ENCODE measurements around the gene ZDHHC16.
A peak's percentile ranks its signal among the peaks of the same experiment; 100 is the strongest.
"Not testable (repeated sequence)": the region's sequence is repeated elsewhere in the genome, so short reads cannot be mapped to it uniquely, and the experiment has no call there.

The ZDHHC16 gene

DNA sequence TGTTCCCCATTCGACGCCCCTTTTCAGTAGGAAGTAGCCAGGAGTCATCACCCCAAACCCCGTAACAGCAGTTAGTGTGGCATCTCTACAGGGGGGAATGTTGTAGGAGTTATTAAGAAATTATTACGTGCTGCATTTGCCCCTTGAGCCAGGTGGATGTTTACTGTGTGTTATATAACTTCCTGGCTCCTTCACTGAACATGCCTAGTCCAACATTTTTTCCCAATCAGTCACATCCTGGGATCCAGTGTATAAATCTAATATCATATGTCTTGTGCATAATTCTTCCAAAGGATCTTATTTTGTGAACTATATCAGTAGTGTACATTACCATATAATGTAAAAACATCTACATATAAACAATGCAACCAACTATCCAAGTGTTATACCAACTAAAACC is 33.4 kb downstream of the ZDHHC16 start:
- DNase-seq (ENCODE audit: low read depth, low spot score), result not testable (repeated sequence)

DNA sequence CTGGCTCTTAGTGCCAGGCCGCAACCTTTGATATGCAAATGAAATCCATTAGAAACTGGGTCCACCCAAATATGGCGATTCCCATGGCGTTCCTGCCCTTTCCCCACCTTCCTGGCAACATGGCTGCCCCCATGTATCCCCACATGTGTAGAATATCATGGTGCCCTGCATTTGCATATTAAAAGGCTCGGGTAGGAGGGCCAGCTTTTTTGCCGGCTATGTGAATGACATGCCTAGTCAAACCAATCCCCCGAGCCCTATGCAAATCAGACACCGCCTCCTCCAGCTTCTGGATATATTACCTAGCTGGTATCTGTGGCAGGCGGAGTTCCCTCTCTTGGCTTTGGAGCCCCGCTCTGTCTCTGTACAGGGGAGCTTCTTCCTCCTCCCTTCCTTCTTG is 34.0 kb downstream of the ZDHHC16 start:
- peak; percentile 94 for DNase-seq (ENCODE audit: low read depth, low spot score)

DNA sequence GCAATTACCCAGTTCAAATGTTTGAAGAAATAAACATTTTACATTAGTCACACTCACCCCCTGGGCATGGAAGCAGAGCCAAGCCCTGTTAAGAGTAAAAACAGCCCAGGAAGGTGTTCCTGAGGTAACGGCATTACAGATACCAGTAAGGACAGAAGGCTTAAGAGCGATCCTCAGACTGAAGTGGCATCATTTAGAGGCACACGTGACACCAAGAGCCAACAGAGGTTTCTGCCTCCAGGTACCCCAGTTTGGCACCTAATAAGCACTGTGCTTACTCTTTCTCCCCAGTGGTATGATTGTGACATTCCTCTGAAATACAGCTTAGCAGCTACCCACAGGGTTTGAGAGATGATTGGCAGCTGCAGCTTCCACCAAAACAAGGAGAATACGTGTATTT is 35.1 kb downstream of the ZDHHC16 start:
- DNase-seq (ENCODE audit: low read depth, low spot score), result no peak

DNA sequence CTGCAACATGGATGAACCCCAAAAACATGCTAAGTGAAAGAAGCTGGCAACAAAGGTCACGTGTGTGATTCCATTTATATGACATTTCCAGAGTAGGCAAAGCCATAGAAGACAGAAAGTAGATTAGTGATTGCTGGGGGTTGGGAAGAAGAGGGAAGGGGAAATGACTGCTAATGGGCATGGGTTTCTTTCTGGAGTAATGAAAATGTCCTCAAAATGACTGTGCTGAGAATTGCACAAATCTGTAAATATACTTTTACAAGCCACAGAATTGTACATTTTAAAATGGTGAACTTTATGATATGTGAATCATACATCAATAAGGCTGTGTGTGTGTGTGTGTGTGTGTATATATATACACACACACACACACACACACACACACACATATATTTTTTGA is 36.4 kb downstream of the ZDHHC16 start:
- no peak for DNase-seq (ENCODE audit: low read depth, low spot score)

DNA sequence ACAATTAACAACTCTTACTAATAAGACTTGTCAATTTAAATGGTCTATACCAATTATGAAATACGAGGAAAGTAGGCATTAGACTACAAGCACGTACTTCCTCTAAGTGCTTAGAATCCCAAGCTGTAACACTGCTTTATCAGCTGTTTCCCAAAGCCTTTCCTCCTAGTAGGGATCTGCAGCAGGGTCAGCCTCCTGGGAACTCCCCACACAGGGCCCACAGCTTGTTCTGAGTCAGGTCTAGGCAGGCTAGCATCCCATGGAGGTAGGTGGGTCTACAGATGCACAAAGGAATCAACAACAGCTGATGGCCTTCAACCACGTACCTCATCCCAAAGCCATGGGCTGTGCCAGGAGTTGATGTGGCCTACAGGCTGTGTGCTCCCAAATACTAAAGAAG is 37.5 kb downstream of the ZDHHC16 start:
- no peak for DNase-seq (ENCODE audit: low read depth, low spot score)

DNA sequence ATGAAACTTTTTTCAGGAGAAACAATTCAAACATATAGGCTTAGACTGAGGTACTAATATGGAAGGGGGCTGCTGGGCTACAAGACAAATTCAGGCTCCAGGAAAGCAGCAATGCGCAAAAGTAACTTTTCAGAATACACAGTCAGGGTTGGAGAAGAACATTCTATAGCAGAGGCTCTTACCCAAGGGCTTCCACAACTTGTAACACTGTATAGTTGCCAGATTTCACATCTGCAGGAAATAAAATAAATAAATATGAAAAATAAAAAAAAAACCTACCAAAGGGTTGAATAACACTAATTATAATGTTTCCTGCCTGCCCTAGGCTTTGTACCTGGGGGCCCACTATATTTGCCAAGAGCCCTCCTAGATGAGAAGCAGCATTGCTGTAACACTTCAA is 37.9 kb downstream of the ZDHHC16 start:
- no peak for DNase-seq (ENCODE audit: low read depth, low spot score)

DNA sequence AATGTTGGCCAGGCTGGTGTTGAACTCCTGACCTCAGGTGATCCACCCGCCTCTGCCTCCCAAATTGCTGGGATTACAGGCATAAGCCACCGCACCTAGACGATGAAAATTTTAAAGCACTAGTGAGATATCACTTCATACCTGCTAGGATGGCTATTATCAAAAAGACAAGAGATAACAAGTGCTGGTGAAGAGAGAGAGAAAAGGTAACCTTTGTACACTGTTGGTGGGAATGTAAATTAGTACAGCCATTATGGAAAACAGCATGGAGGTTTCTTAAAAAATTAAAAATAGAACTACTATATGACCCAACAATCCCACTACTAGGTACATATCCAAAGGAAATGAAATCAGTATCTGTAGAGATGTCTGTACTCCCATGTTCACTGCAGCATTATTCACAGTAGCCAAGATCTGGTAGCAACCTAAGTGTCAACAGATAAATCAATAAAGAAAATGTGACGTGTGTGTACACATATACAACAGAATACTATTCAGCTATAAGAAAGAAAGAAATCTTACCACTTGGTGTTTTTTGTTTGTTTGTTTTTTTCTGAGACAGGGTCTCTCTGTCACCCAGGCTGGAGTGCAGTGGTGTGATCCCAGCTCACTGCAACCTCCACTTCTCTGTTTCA is 39.8 kb downstream of the ZDHHC16 start:
- DNase-seq (ENCODE audit: low read depth, low spot score), result no peak

DNA sequence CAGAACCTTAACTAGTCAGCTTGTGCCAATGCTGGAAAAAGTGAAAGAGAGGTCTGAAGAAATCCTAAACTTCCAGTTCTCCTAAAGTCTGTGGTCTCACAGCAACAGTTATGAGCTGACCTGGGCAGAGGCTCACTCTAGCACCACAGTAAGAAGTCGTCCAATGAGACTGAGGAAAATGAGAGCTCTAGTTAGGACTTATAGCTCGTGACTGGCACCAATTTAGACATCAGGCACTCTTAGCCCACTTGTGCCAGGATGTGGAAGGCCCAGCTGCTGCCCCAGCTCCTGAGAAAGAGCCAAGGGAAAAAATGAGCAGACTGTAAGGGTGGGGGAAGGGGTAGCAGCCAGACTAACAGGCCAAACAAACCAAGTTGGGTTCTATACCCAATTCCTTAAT is 44.6 kb downstream of the ZDHHC16 start:
- DNase-seq (ENCODE audit: low read depth, low spot score), result no peak

DNA sequence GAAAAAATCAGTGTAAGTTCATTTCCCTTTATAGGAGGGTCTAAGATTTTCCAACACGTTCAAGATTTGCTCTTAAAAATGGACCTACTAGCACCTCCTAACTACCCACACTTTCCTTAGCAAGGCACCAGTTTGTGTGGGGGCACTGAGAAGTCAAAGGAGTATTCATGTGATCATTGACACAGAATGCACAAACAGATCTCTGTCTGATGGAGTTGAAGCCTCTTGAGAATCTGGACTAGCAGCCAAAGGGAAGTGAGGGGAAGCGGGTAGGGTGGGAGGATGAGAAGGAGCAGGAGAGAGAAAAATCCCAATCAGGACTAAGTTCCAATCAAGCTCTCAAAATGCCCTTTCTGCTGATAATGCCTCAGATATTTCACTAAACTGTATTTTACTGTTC is 48.2 kb downstream of the ZDHHC16 start:
- DNase-seq (ENCODE audit: low read depth, low spot score), result no peak

DNA sequence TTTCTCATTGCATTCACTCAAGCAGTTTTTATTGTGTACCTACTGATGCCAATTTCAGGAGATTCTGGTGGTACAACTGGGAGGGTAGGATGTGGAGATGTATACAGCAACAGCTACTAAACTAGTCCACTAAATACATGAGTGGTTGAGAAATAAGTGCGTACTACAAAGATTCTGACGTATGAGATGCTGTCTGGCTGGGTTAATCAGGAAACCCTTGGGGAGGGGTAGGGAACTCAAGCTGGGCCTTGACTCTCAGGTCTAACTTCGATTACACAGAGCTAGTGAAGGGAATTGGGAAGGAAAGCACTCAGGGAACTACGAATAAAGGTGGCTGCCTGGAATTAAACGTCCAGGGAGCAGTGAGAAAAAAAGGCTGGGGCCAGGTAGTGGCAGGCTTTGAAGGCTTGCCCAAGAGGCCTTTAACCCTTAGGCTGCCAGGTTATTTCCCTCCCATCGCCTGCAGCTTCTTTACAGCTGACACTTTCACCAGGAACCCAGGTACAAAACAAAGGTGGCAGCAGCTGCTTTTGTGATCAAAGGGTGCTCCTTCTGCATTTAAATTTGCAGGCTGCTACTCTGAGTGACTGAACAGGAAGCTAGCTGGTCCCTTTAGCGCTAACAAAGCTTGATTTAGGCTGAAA is 49.0 kb downstream of the ZDHHC16 start:
- DNase-seq (ENCODE audit: low read depth, low spot score), result peak; percentile 88

DNA sequence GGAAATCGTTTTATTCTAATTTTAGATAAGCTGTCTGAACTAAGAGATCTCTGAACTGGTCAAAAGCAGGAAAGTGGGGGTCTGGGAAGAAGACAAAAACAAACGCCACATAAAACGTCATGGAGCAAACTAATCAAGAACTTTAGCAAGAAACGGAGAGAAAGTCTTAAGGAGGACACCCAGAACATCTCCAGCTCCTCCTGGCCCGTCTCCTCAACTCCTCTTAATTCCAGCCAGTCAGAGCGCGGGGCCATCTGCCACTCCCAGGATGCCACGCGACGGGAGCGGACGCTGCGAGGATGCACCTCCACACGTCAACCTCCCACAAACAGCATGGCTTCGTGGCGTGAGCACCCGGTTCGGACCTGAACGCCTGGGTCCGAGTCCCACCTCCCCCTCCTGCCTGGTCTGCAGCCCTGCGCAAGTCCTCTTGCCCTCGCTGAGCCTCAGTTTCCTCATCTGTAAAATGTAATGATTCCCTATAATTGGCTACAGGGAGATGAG is 51.6 kb downstream of the ZDHHC16 start:
- DNase-seq (ENCODE audit: low read depth, low spot score), result peak; percentile 74

DNA sequence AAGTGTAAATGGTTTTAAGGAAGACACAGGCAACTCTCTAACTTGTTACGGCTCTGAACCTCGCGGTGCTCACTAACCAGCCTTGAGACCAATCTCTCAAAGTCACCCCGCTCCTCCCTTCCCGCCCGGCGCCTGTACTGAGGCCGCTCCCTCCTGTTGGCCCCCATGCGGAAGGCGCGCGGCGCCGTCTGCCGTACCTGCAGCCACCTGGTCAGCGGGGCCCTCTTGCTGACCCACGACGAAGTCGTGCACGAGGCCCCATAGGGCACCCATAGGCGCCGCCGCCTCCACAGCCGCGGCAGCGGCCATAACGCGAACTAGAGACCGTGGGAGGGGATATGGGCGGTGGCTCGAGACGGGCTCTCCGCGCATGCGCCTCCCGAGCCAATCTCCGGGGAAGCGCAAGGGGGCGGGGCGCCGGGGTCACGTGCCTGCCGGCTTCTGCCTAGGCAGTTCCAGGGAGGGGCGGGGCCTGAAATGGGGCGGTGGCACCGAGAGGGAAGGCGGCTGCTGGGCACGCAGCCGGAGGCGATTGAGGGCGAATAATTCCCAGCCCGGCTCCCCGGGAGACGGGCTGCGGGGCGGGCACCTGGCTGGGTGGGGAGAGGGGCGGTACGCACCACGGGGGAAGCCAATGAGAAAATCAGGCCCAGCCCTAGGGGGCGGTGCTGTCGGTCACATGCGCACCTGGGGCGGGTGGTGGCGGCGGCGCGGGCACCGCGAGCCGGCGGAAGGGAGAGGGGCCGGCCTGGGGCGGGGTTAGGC is 52.3 kb downstream of the ZDHHC16 start, which contains the start of gene MMS19:
MMS19 (minus strand) TSS at position 347 of the 765 bp plus-strand sequence; CDS start at position 309, 38 bp downstream.
- DNase-seq (ENCODE audit: low read depth, low spot score), result peak; percentile 99

DNA sequence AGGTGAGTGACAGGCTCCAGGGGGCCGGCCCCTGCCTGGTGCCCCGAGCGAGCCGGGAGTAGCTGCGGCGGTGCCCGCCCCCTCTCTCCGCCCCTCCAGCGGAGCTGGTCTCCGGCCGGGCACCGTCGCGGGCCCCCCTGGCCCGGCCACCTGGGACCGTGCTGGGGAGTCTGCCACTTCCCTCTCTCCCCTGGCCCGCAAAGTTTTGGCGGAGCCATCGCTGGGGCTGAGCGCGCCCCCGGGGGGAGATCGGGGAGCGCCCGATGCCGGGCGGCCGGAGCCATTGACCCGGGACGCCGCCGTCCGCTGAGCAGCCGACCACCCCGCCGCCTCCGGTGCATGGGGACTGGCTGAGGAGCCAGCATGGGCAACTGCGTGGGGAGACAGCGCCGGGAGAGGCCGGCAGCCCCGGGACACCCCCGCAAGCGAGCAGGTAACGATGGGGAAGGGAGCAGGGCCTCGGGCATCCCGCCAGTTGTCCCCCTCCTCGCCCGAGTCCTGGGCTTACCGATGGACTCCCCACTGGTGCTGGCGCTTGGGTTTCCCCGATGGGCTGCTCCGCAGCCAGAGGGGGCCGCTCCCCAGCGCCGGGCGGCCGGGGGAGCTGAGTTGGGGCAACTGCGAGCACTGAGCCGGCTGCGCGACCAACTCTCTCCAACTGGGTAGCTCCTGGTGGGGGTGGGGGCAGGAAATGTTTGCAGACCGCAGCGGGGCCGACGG is 53.0 kb downstream of the ZDHHC16 start, which contains the start of gene UBTD1:
UBTD1 (plus strand) TSS at position 84 of the 720 bp plus-strand sequence; CDS start at position 364, 280 bp downstream.
- DNase-seq (ENCODE audit: low read depth, low spot score), result peak; percentile 54

DNA sequence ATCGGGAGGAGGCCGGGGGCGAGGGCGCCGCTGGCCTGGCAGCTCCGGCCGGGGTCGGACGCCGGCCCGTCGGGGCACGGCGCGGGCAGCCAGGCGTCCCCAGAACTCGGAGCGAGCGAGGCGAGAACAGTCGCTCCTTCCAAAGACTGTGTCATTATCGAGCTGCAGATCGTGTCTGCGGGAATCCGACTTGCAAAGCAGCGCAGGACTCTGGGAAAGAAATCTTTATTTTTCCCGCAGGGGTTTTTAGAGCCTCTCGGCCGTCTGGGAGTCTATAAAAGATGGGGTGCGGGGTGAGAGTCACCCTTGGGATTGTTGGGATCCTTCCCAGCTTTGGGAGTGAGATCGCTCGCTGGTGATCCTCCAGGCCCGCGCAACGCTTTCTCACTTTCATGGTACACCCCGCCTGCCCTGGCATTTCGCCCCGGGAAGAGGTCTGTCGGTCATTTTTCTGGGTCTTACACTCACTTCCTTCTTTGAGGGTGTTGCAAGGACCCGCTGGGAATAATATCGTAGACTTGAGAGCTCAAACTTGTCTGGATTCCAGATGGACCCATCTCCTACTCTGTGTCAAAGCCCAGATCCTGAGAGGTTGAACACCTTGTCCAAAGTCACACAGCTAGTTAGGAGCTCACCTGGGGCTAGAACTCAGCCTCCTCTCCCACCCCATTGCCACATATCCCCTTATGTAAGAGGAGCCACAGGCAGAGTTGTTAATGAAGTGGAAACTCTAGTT is 53.8 kb downstream of the ZDHHC16 start:
- no peak for DNase-seq (ENCODE audit: low read depth, low spot score)

DNA sequence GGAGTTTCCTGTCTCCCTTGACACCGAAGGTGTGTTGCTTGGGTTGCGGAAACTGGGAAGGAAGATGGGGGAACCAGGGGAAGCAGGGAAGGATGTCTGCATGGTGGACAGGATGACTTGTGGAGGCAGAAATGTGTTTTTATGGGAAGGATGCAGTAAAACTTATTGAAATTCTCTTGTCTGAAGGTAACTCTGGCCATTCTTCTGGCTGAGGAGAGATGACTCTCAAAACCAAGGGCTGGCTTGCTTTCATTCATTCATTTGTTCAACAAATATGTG is 54.3 kb downstream of the ZDHHC16 start:
- DNase-seq (ENCODE audit: low read depth, low spot score), result no peak

DNA sequence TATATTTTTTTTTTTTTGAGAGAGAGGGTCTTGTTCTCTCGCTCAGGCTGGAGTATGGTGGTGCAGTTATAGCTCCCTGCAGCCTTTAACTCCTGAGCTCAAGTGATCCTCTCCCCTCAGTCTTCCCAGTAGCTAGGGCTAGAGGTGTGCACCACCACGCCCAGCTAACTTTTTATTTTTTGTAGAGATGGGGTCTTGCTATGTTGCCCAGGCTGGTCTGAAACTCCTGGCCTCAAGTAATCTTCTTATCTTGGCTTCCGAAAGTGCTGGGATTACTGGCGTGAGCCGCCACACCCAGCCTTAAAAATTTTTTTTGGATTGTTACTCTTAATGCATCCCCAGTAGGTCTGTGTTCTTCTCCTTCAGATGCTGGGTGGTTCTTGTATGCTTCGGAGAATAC is 56.9 kb downstream of the ZDHHC16 start:
- DNase-seq (ENCODE audit: low read depth, low spot score), result no peak

DNA sequence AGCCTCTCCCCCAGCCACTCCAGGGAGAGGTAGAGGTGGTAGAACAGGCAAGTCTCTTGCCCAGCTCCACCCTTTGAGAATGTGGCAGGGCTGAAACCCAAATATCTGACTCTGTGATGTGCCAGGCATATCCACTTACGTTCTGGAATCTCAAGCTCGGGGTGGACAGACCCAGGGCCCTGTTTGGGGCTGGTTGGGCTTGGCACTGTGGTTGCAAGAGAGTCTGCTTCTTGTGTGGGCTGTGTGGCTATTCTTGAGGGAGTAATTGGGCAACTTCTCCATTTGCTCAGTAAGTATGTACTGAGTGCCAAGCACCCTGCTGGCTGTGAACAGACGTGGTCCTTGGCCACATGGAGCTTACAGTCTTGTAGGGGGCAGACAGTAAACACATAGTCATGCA is 57.4 kb downstream of the ZDHHC16 start:
- no peak for DNase-seq (ENCODE audit: low read depth, low spot score)

DNA sequence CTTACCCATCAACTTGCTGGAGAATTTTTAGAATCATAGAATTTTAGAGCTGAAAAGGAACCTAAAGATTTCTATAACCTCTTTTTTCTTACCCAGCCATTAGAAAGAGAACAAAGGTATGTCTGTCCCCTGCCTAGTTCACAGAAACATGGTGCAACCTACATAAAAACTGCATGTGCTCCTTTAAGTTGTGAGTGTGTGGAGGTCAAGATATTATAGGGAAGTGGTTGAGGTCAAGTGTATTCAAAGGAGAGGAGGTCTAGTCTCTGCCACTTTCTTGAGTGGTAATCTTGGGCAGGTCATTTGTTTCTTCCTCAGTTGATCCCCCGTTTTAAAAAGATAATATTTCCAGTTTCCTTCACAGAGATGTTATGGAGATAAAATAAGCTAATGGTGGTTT is 59.2 kb downstream of the ZDHHC16 start:
- DNase-seq (ENCODE audit: low read depth, low spot score), result no peak

DNA sequence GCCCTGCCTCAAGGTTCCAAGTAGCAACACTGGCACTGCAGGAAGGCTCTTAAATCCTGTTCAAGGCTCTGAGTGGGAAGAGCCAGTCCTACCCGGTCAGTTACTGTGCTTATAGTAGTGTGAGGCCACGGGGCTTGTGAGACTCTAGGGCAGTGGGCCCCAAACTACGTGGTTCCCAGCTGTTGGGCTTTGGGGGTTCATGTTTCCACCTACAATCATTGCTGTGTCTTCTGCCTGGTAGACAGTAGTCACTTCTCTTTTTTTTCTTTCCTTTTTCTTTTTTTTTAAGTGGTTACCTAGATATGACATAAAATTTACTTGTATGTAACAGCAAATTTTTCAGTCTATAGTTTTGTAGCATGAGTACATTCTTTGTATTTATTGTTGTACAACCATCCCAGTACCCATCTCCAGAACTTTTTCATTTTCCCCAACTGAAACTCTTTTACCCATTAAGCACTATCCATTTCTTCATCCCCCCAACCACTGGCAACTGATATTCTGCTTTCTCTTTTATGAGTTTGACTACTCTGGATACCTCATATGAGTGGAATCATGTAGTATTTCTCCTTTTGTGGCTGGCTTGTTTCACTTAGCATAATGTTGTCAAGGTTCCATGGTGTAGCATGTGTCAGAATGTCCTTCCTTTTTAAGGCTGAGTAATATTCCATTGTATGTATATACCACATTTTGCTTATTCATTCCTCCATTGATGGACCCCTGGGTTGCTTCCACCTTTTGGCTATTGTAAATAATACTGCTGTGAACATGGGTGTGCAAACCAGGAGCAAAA is 60.4 kb downstream of the ZDHHC16 start:
- DNase-seq (ENCODE audit: low read depth, low spot score), result no peak
